Astrocyte (in vitro differentiated cells and primary cell): Measurements from ENCODE around the gene TSBP1. TPM values are rescaled to one million over a fixed set of nuclear protein-coding genes. Genes with fewer than 3 reads are reported as not detected.
"Not testable (repeated sequence)": the region's sequence is repeated elsewhere in the genome, so short reads cannot be mapped to it uniquely, and the experiment has no call there.

Source experiments
- DNase-seq: peaks from one replicate; pipeline ENCODE4 v3.0.0-alpha.2; 2010; ENCODE audit warnings: low read depth
- FAIRE-seq: peaks from 2 replicates; lab custom pipeline; 2011; peaks lifted over from hg19 to GRCh38; lab: Jason Lieb, UNC
- H2AFZ ChIP-seq: 2 replicates; pipeline ENCODE4 v1.6.0; 2012; ENCODE audit warnings: low read depth, low read length, inconsistent platforms
- H3K27ac ChIP-seq: 2 replicates; pipeline ENCODE4 v1.5.1; 2011; ENCODE audit warnings: low read depth, low read length, inconsistent platforms
- H3K27me3 ChIP-seq: 2 replicates; pipeline ENCODE4 v1.6.0; 2011; ENCODE audit warnings: low read length, inconsistent platforms; ENCODE audit not compliant: insufficient read depth
- H3K36me3 ChIP-seq: 2 replicates; pipeline ENCODE4 v1.5.1; 2011; ENCODE audit warnings: low read length, inconsistent platforms; ENCODE audit not compliant: insufficient read depth
- H3K4me1 ChIP-seq: 2 replicates; pipeline ENCODE4 v1.5.1; 2011; ENCODE audit warnings: low read length, inconsistent platforms; ENCODE audit not compliant: insufficient read depth
- H3K4me2 ChIP-seq: 2 replicates; pipeline ENCODE4 v1.6.0; 2012; ENCODE audit warnings: low read length, inconsistent platforms
- H3K4me3 ChIP-seq: 2 replicates; pipeline ENCODE4 v1.5.1; 2011; ENCODE audit warnings: low read depth, mild to moderate bottlenecking, low read length, inconsistent platforms; ENCODE audit not compliant: insufficient read depth
- H3K79me2 ChIP-seq: 2 replicates; pipeline ENCODE4 v1.6.0; 2012; ENCODE audit warnings: mild to moderate bottlenecking, low read length, inconsistent platforms; ENCODE audit not compliant: insufficient read depth
- H3K9ac ChIP-seq: 2 replicates; pipeline ENCODE4 v1.6.0; 2012; ENCODE audit warnings: mild to moderate bottlenecking, low read length, inconsistent platforms
- H3K9me3 ChIP-seq: 2 replicates; pipeline ENCODE4 v1.5.1; 2012; ENCODE audit warnings: low read depth, mild to moderate bottlenecking, low read length, inconsistent platforms; ENCODE audit not compliant: insufficient read depth
- H4K20me1 ChIP-seq: 2 replicates; pipeline ENCODE4 v1.6.0; 2012; ENCODE audit warnings: low read length, inconsistent platforms; ENCODE audit not compliant: insufficient read depth
- H3K27ac Mint-ChIP-seq: one replicate; pipeline ENCODE4 v1.8.0; 2021; ENCODE audit warnings: mild to moderate bottlenecking, mixed read lengths; ENCODE audit not compliant: unreplicated experiment
- H3K27me3 Mint-ChIP-seq: one replicate; pipeline ENCODE4 v1.8.0; 2021; ENCODE audit warnings: low read depth, mixed read lengths; ENCODE audit not compliant: unreplicated experiment
- H3K36me3 Mint-ChIP-seq: one replicate; pipeline ENCODE4 v1.8.0; 2021; ENCODE audit warnings: low read depth, mixed read lengths; ENCODE audit not compliant: unreplicated experiment
- H3K4me1 Mint-ChIP-seq: one replicate; pipeline ENCODE4 v1.8.0; 2021; ENCODE audit warnings: low read depth, mixed read lengths; ENCODE audit not compliant: unreplicated experiment
- H3K4me3 Mint-ChIP-seq: one replicate; pipeline ENCODE4 v1.8.0; 2021; ENCODE audit warnings: mild to moderate bottlenecking, moderate library complexity, mixed read lengths; ENCODE audit not compliant: unreplicated experiment
- H3K9me3 Mint-ChIP-seq: one replicate; pipeline ENCODE4 v1.8.0; 2021; ENCODE audit warnings: mild to moderate bottlenecking, mixed read lengths; ENCODE audit not compliant: unreplicated experiment
- CTCF ChIP-seq: IDR thresholded peaks from 2 replicates; pipeline ENCODE4 v1.5.1; 2011; ENCODE audit warnings: low read depth, mild to moderate bottlenecking, inconsistent platforms, low read length, moderate library complexity; ENCODE audit not compliant: insufficient read depth
- EZH2 ChIP-seq: IDR thresholded peaks from 2 replicates; pipeline ENCODE4 v1.6.1; 2012; ENCODE audit warnings: mild to moderate bottlenecking, low read length, inconsistent platforms; ENCODE audit not compliant: insufficient read depth
- total RNA-seq: library from RNA; stranded (reverse); gene quantifications from 2 replicates; pipeline ENCODE4 v1.2.1, GENCODE V29; 2021

The TSBP1 gene
- total RNA-seq, 1 donor from 2014 or later: not detected

GRCh38 chr6:32369660-32370059 lies 2.0 kb downstream of the TSBP1 start:
- TF ChIP-seq CTCF (no peak), EZH2 (no peak)
- Histone ChIP-seq H3K79me2 (no peaks in the 10 kb centered on the region), H2AFZ (no peak overlapping the region), H3K4me1 (peaks cover 17% of the 10 kb centered on the region), H3K4me2 (peak overlapping the region; percentile 29), H4K20me1 (no peaks in the 10 kb centered on the region), H3K9me3 (no peaks in the 10 kb centered on the region), H3K27me3 (peaks cover 2% of the 10 kb centered on the region), H3K27ac (peak overlapping the region; percentile 2), H3K36me3 (no peaks in the 10 kb centered on the region), H3K9ac (no peak overlapping the region), H3K4me3 (no peak overlapping the region)
- H3K9me3 Mint-ChIP-seq: peaks cover 8% of the 10 kb centered on the region
- H3K4me1 Mint-ChIP-seq: peaks cover 13% of the 10 kb centered on the region
- peak; percentile 76 for DNase-seq
- FAIRE-seq: peak; percentile 90
- H3K36me3 Mint-ChIP-seq: peaks cover 2% of the 10 kb centered on the region
- no peak overlapping the region for H3K27ac Mint-ChIP-seq
- peaks cover 7% of the 10 kb centered on the region for H3K27me3 Mint-ChIP-seq
- no peak overlapping the region for H3K4me3 Mint-ChIP-seq

DNA sequence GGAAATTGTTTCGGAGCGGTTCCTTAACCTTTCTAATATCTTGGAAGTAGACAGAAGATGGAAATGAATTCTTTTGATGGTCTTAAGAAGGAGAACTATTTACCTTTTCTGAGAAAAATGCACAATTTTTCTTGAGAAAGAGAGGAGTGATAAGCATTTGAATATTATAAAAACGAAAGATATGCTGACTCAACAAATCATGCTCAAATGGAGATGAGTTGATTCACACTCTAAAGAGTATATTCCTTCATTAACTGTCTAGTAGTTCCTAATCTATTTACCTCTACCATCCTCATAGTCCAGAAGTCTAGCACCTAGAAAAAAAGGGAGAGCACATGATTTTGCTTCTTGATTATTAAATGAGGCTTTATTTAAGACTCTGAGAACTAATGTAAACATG lies 4.1 kb downstream of the TSBP1 start:
- FAIRE-seq (no peak), DNase-seq (no peak)
- Histone ChIP-seq H4K20me1 (no peaks in the 10 kb centered on the region), H3K36me3 (no peaks in the 10 kb centered on the region), H3K4me2 (no peak overlapping the region), H3K4me1 (peaks cover 17% of the 10 kb centered on the region), H3K9me3 (no peaks in the 10 kb centered on the region), H2AFZ (no peak overlapping the region), H3K9ac (no peak overlapping the region), H3K27me3 (peaks cover 2% of the 10 kb centered on the region), H3K27ac (no peak overlapping the region), H3K79me2 (no peaks in the 10 kb centered on the region), H3K4me3 (no peak overlapping the region)
- H3K4me1 Mint-ChIP-seq: peaks cover 13% of the 10 kb centered on the region
- no peak overlapping the region for H3K4me3 Mint-ChIP-seq
- peaks cover 8% of the 10 kb centered on the region for H3K9me3 Mint-ChIP-seq
- peaks cover 8% of the 10 kb centered on the region for H3K27me3 Mint-ChIP-seq
- TF ChIP-seq EZH2 (no peak), CTCF (no peak)
- peaks cover 2% of the 10 kb centered on the region for H3K36me3 Mint-ChIP-seq
- H3K27ac Mint-ChIP-seq: no peak overlapping the region

- H3K9ac ChIP-seq, H3K36me3 Mint-ChIP-seq, H3K9me3 Mint-ChIP-seq, H3K36me3 ChIP-seq, H3K79me2 ChIP-seq, H3K4me1 Mint-ChIP-seq, H3K4me3 ChIP-seq, H4K20me1 ChIP-seq, H3K4me3 Mint-ChIP-seq, H3K4me2 ChIP-seq, H3K27ac ChIP-seq, H3K27me3 ChIP-seq, H3K4me1 ChIP-seq, DNase-seq, FAIRE-seq, H2AFZ ChIP-seq, H3K9me3 ChIP-seq, H3K27ac Mint-ChIP-seq, H3K27me3 Mint-ChIP-seq: not testable (repeated sequence)
These were observed 12.5 kb downstream of the TSBP1 start for GRCh38 chr6:32359225-32359624.

DNA sequence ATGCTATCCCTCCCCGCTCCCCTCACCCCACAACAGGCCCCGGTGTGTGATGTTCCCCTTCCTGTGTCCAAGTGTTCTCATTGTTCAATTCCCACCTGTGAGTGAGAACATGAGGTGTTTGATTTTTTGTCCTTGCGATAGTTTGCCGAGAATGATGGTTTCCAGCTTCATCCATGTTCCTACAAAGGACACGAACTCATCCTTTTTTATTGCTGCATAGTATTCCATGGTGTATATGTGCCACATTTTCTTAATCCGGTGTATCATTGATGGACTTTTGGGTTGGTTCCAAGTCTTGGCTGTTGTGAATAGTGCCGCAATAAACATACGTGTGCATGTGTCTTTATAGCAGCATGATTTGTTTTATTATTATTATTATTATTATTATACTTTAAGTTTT lies 13.2 kb downstream of the TSBP1 start:
- H3K4me2 ChIP-seq, H2AFZ ChIP-seq, FAIRE-seq, H3K9me3 Mint-ChIP-seq, H3K4me3 Mint-ChIP-seq, H3K27ac ChIP-seq, H3K27ac Mint-ChIP-seq, H3K4me1 Mint-ChIP-seq, H3K4me1 ChIP-seq, H3K4me3 ChIP-seq, H3K9me3 ChIP-seq, H3K79me2 ChIP-seq, H3K9ac ChIP-seq, H3K36me3 Mint-ChIP-seq, DNase-seq, H4K20me1 ChIP-seq, H3K27me3 Mint-ChIP-seq, H3K27me3 ChIP-seq, H3K36me3 ChIP-seq: not testable (repeated sequence)
